OCI-LY3 (cell line): ENCODE data around the gene CNPY4.

Experiments used
- H2AFZ ChIP-seq: fragments of 200-600, 300-600 bp; shearing (Covaris generic); 2 replicates; pipeline ENCODE4 v1.6.0; 2014; ENCODE audit warnings: antibody characterized with exemption, low read depth, low read length
- H3K27ac ChIP-seq: fragments of 200-600, 300-600 bp; sonication (generic); 2 replicates; pipeline ENCODE4 v1.5.1; 2014; ENCODE audit warnings: mild to moderate bottlenecking, low read length, moderate library complexity, mixed read lengths
- H3K27me3 ChIP-seq: fragments of 200-600, 300-600 bp; sonication (generic); 2 replicates; pipeline ENCODE4 v1.6.1; 2014; ENCODE audit warnings: low read depth, low read length, mixed read lengths
- H3K36me3 ChIP-seq: fragments of 200-600, 300-600 bp; sonication (generic); replicated peaks from 2 replicates; pipeline ENCODE3; 2014; ENCODE audit warnings: low read depth, low read length, mixed read lengths
- H3K4me1 ChIP-seq: fragments of 300-600, 200-600 bp; sonication (generic); 2 replicates; pipeline ENCODE4 v1.6.1; 2014; ENCODE audit warnings: low read length, mixed read lengths
- H3K4me2 ChIP-seq: fragments of 200-600, 300-600 bp; sonication (generic); 2 replicates; pipeline ENCODE4 v1.6.1; 2014; ENCODE audit warnings: low read length, mixed read lengths
- H3K4me3 ChIP-seq: fragments of 300-600, 200-600 bp; sonication (generic); 2 replicates; pipeline ENCODE4 v1.5.1; 2014; ENCODE audit warnings: antibody characterized with exemption, mild to moderate bottlenecking, low read length, moderate library complexity
- H3K79me2 ChIP-seq: fragments of 300-600, 200-600 bp; shearing (Covaris generic); 2 replicates; pipeline ENCODE4 v1.6.1; 2014; ENCODE audit warnings: mild to moderate bottlenecking, low read length, mixed read lengths
- H3K9ac ChIP-seq: fragments of 300-600, 200-600 bp; shearing (Covaris generic); 2 replicates; pipeline ENCODE4 v1.6.0; 2014; ENCODE audit warnings: mild to moderate bottlenecking, low read length, moderate library complexity
- H3K9me3 ChIP-seq: fragments of 200-600, 300-600 bp; shearing (Covaris generic); 2 replicates; pipeline ENCODE4 v1.6.1; 2014; ENCODE audit warnings: low read length, mixed read lengths; ENCODE audit not compliant: insufficient read depth
- H4K20me1 ChIP-seq: fragments of 200-600, 300-600 bp; sonication (generic); 2 replicates; pipeline ENCODE4 v1.6.1; 2016; ENCODE audit warnings: low read length, mixed read lengths; ENCODE audit not compliant: insufficient read depth
- EZH2phosphoT487 ChIP-seq: fragments of 200-600 bp; shearing (Covaris generic); IDR thresholded peaks from 2 replicates; pipeline ENCODE4 v1.6.1; 2018; ENCODE audit warnings: antibody characterized with exemption, mixed run types, low read depth
- TF ChIP-seq, protein P1 (sequence below): fragments of 200-600, 300-600 bp; sonication (generic); IDR thresholded peaks from 2 replicates; pipeline ENCODE4 v1.5.1; 2014; ENCODE audit warnings: antibody characterized with exemption, low read length, low read depth

CNPY4 gene

DNA sequence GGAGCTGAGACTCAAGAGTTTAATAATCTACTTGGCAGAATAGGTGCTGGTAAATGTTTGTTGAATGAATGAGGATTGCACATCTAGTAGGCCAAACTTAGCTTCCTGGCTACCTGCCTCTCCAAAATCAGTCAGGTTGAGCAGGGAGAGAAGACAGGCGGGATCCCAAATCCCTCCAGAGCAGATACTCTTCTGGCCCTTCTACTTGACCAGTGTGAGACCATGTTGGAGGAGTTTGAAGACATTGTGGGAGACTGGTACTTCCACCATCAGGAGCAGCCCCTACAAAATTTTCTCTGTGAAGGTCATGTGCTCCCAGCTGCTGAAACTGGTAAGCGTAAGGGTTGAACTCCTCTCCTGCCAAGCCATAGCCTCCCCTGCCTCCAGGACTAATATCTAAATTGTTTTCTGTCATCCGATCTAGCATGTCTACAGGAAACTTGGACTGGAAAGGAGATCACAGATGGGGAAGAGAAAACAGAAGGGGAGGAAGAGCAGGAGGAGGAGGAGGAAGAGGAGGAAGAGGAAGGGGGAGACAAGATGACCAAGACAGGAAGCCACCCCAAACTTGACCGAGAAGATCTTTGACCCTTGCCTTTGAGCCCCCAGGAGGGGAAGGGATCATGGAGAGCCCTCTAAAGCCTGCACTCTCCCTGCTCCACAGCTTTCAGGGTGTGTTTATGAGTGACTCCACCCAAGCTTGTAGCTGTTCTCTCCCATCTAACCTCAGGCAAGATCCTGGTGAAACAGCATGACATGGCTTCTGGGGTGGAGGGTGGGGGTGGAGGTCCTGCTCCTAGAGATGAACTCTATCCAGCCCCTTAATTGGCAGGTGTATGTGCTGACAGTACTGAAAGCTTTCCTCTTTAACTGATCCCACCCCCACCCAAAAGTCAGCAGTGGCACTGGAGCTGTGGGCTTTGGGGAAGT is 5.1 kb downstream of the CNPY4 start:
- Histone ChIP-seq H3K9ac (no peak overlapping the region), H3K9me3 (no peaks in the 10 kb centered on the region), H3K4me1 (peaks cover 21% of the 10 kb centered on the region), H3K4me2 (no peak overlapping the region), H3K79me2 (peaks cover 17% of the 10 kb centered on the region), H3K4me3 (no peak overlapping the region), H3K27me3 (no peaks in the 10 kb centered on the region), H2AFZ (no peak overlapping the region), H4K20me1 (no peaks in the 10 kb centered on the region), H3K27ac (no peak overlapping the region), H3K36me3 (peaks cover 7% of the 10 kb centered on the region)
- TF ChIP-seq EZH2phosphoT487: no peak
- TF ChIP-seq, protein P1, sequence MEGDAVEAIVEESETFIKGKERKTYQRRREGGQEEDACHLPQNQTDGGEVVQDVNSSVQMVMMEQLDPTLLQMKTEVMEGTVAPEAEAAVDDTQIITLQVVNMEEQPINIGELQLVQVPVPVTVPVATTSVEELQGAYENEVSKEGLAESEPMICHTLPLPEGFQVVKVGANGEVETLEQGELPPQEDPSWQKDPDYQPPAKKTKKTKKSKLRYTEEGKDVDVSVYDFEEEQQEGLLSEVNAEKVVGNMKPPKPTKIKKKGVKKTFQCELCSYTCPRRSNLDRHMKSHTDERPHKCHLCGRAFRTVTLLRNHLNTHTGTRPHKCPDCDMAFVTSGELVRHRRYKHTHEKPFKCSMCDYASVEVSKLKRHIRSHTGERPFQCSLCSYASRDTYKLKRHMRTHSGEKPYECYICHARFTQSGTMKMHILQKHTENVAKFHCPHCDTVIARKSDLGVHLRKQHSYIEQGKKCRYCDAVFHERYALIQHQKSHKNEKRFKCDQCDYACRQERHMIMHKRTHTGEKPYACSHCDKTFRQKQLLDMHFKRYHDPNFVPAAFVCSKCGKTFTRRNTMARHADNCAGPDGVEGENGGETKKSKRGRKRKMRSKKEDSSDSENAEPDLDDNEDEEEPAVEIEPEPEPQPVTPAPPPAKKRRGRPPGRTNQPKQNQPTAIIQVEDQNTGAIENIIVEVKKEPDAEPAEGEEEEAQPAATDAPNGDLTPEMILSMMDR: no peak

DNA sequence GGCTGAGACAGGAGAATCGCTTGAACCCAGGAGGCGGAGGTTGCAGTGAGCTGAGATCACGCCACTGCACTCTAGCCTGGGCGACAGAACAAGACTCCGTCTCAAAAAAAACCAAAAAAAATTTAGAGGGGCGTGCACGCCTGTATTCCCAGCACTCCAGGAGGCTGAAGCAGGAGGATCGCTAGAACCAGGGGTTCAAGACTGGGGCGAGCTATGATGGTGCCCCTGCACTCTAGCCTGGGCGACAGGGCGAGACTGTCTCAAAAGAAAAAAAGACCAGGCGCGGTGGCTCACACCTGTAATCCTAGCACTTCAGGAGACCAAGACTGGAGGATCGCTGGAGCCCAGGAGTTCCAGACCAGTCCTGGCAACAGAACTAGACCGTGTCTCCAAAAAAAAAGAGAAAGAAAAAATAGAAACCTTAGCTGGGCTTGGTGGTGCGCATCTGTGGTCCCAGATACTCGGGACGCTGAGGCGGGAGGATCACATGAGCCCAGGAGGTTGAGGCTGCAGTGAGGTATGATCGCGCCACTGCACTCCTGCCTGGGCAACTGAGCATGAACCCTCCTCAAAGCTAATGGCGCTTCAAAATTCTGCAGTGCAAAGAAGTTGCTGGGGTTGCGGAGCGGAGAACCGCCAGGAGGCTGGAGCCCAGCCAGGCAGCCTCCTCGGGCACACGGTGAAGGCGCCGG is 7.0 kb downstream of the CNPY4 start:
- TF ChIP-seq EZH2phosphoT487: no peak
- TF ChIP-seq, protein P1: no peak

GRCh38 chr7:100126931-100127865 is 7.8 kb downstream of the CNPY4 start, which contains the start of gene MBLAC1:
Gene MBLAC1, plus strand, starts transcription at chr7:100126967. Its CDS starts 429 bp downstream, at chr7:100127396.
- H4K20me1 ChIP-seq: no peaks in the 10 kb centered on the region
- H3K4me1 ChIP-seq: peaks cover 16% of the 10 kb centered on the region
- H3K9ac ChIP-seq: peak within 1 kb of the TSS; percentile 96
- no peaks in the 10 kb centered on the region for H3K27me3 ChIP-seq
- H3K4me3 ChIP-seq: peak within 1 kb of the TSS; percentile 97
- H3K27ac ChIP-seq: peak within 1 kb of the TSS; percentile 94
- H3K79me2 ChIP-seq: peaks cover 17% of the 10 kb centered on the region
- H3K36me3 ChIP-seq: peaks cover 7% of the 10 kb centered on the region
- H3K4me2 ChIP-seq: peak within 1 kb of the TSS; percentile 90
- H2AFZ ChIP-seq: peak within 1 kb of the TSS; percentile 92
- TF ChIP-seq, protein P1: no peak
- no peak for TF ChIP-seq EZH2phosphoT487
- no peaks in the 10 kb centered on the region for H3K9me3 ChIP-seq

More for the DNA sequence above, 7.0 kb downstream of the CNPY4 start:
- H3K9me3 ChIP-seq: no peaks in the 10 kb centered on the region
- peak overlapping the region; percentile 96 for H3K9ac ChIP-seq
- H3K4me1 ChIP-seq: peaks cover 16% of the 10 kb centered on the region
- H3K27ac ChIP-seq: peak overlapping the region; percentile 94
- peak overlapping the region; percentile 92 for H2AFZ ChIP-seq
- peak overlapping the region; percentile 90 for H3K4me2 ChIP-seq
- H3K79me2 ChIP-seq: peaks cover 17% of the 10 kb centered on the region
- H4K20me1 ChIP-seq: no peaks in the 10 kb centered on the region
- H3K27me3 ChIP-seq: no peaks in the 10 kb centered on the region
- H3K36me3 ChIP-seq: peaks cover 7% of the 10 kb centered on the region
- H3K4me3 ChIP-seq: peak overlapping the region; percentile 97
